Gastrocnemius medialis (tissue), 4 donors: ENCODE results near the gene CHRM2. TPM values are rescaled to one million over a fixed set of nuclear protein-coding genes. Genes with fewer than 3 reads are reported as not detected.

Source experiments
- ATAC-seq, 2 donors: fragments of 150-250 bp; one replicate each; pipeline ENCODE4 v1.9.1; 2016
- DNase-seq, 2 donors: peaks; one replicate each; pipeline ENCODE4 v3.0.0-alpha.2; 2019
- H3K27ac ChIP-seq, 4 donors: fragments of 200-600 bp; sonication (generic); 1 replicate in 1 of 4; 2 replicates in 3 of 4; pipeline ENCODE4 v1.5.1; 2016 to 2018; ENCODE audit warnings: mild to moderate bottlenecking in 2 of 4, moderate library complexity in 1 of 4
- H3K27me3 ChIP-seq, 3 donors: fragments of 200-600 bp; sonication (generic) in 2 of 3; 1 replicate in 1 of 3; 2 replicates in 2 of 3; pipeline versions ENCODE4 v1.5.1 to v1.6.0; 2016 to 2019; ENCODE audit warnings: mild to moderate bottlenecking in 1 of 3, moderate library complexity in 1 of 3
- H3K36me3 ChIP-seq, 2 donors: fragments of 200-600 bp; sonication (generic) in 1 of 2; one replicate each; pipeline ENCODE4 v1.5.1; 2017 to 2018
- H3K4me1 ChIP-seq, 2 donors: fragments of 200-600 bp; sonication (generic) in 1 of 2; one replicate each; pipeline ENCODE4 v1.5.1; 2016 to 2017; ENCODE audit warnings: mild to moderate bottlenecking in 2 of 2
- H3K4me3 ChIP-seq, 4 donors: fragments of 200-600 bp; sonication (generic) in 3 of 4; 1 replicate in 1 of 4; 2 replicates in 3 of 4; pipeline ENCODE4 v1.5.1; 2016 to 2019; ENCODE audit warnings: mild to moderate bottlenecking in 2 of 4
- H3K9me3 ChIP-seq, 3 donors: fragments of 200-600 bp; sonication (generic) in 2 of 3; 1 replicate in 1 of 3; 2 replicates in 2 of 3; pipeline ENCODE4 v1.5.1; 2016 to 2019
- CTCF ChIP-seq, 5 experiments: fragments of 450-650 bp in 3 of 5; fragments of 200-600 bp in 2 of 5; sonication (generic) in 2 of 5; IDR thresholded peaks in 4 of 5; conservative IDR thresholded peaks in 1 of 5; 1 replicate in 4 of 5; 2 replicates in 1 of 5; pipeline ENCODE4 v1.5.1; 2016 to 2019; ENCODE audit warnings: antibody characterized with exemption in 5 of 5, mild to moderate bottlenecking in 3 of 5, moderate library complexity in 3 of 5
- POLR2A ChIP-seq, 2 donors: fragments of 450-650 bp; IDR thresholded peaks; one replicate each; pipeline ENCODE4 v1.6.1; 2017; ENCODE audit warnings: antibody characterized with exemption in 2 of 2, mild to moderate bottlenecking in 2 of 2, moderate library complexity in 2 of 2
- in situ Hi-C, 4 donors: fragments of 200-750 bp; cut with MboI; loops; one replicate each; pipeline versions ENCODE4 v1.15.0 to v1.8.0; 2017; ENCODE audit warnings: low sequenced_read_pairs in 4 of 4
- intact Hi-C: fragments of 100-400 bp; cut with DNase I; formaldehyde crosslinking; loops from one replicate; pipeline ENCODE4 v1.15.1; 2023; ENCODE audit warnings: low total_unique reads
- total RNA-seq, 4 donors: library from RNA; depleted of rRNA; stranded (reverse); fragments of >200 nt; gene quantifications; one replicate each; pipeline versions ENCODE4 v1.1.0 to v1.2.3, GENCODE V29; 2016

The CHRM2 gene
- total RNA-seq, 4 donors from 2014 or later, result not detected

- Histone ChIP-seq H3K4me1 (no peaks in the 10 kb centered on the region), H3K4me3 (peak overlapping the region in 2 of 4 donors; percentile 5 to 25), H3K36me3 (no peaks in the 10 kb centered on the region), H3K27ac (no peak overlapping the region), H3K27me3 (peaks cover 30 to 34% (median 34%) of the 10 kb centered on the region in 3 donors), H3K9me3 (no peaks in the 10 kb centered on the region)
- intact Hi-C loops (no loop called here), in situ Hi-C loops (no loop called here)
- DNase-seq (no peak), ATAC-seq (no peak)
- TF ChIP-seq CTCF (IDR thresholded peaks at IDR 0.05 in 4 of 5, conservative IDR thresholded peaks at IDR 0.05 in 1 of 5) (no peak), POLR2A (IDR thresholded peaks at IDR 0.05) (no peak)
These were observed 829 bp downstream of the CHRM2 start for GRCh38 chr7:136869001-136869961.

GRCh38 chr7:136869991-136870865, 1.8 kb downstream of the CHRM2 start:
- no peak for DNase-seq

GRCh38 chr7:136870866-136871487, 2.5 kb downstream of the CHRM2 start:
- Histone ChIP-seq H3K4me1 (no peaks in the 10 kb centered on the region), H3K36me3 (no peaks in the 10 kb centered on the region), H3K9me3 (no peaks in the 10 kb centered on the region), H3K27ac (no peak overlapping the region), H3K4me3 (peak overlapping the region in 1 of 4 donors; percentile 17), H3K27me3 (peaks cover 30 to 34% (median 34%) of the 10 kb centered on the region in 3 donors)
- no peak for TF ChIP-seq POLR2A (IDR thresholded peaks at IDR 0.05)
- TF ChIP-seq CTCF (IDR thresholded peaks at IDR 0.05 in 4 of 5, conservative IDR thresholded peaks at IDR 0.05 in 1 of 5), result no peak
- ATAC-seq, result no peak
- in situ Hi-C loops (no loop called here), intact Hi-C loops (no loop called here)
- no peak for DNase-seq

More at GRCh38 chr7:136869991-136870865, 1.8 kb downstream of the CHRM2 start:
- intact Hi-C loops, result no loop called here
- Histone ChIP-seq H3K36me3 (no peaks in the 10 kb centered on the region), H3K4me3 (peak overlapping the region in 1 of 4 donors; percentile 17), H3K9me3 (no peaks in the 10 kb centered on the region), H3K27ac (no peak overlapping the region), H3K4me1 (no peaks in the 10 kb centered on the region), H3K27me3 (peaks cover 30 to 34% (median 34%) of the 10 kb centered on the region in 3 donors)
- TF ChIP-seq POLR2A (IDR thresholded peaks at IDR 0.05) (no peak), CTCF (IDR thresholded peaks at IDR 0.05 in 4 of 5, conservative IDR thresholded peaks at IDR 0.05 in 1 of 5) (no peak)
- ATAC-seq, result no peak
- in situ Hi-C loops, result no loop called here

GRCh38 chr7:136874393-136875032, 6.1 kb downstream of the CHRM2 start:
- TF ChIP-seq CTCF (IDR thresholded peaks at IDR 0.05 in 4 of 5, conservative IDR thresholded peaks at IDR 0.05 in 1 of 5) (no peak), POLR2A (IDR thresholded peaks at IDR 0.05) (no peak)
- ATAC-seq (no peak), DNase-seq (no peak)
- intact Hi-C loops, result no loop called here
- H3K36me3 ChIP-seq, result no peaks in the 10 kb centered on the region
- in situ Hi-C loops, result no loop called here
- H3K9me3 ChIP-seq, result no peaks in the 10 kb centered on the region
- no peak overlapping the region for H3K27ac ChIP-seq
- no peak overlapping the region for H3K4me3 ChIP-seq
- H3K4me1 ChIP-seq, result no peaks in the 10 kb centered on the region
- H3K27me3 ChIP-seq, result peaks cover 20 to 24% (median 20%) of the 10 kb centered on the region in 3 donors
